D341Med (cell line): ENCODE measurements around the gene STAG3.
"Not testable (repeated sequence)": the region's sequence is repeated elsewhere in the genome, so short reads cannot be mapped to it uniquely, and the experiment has no call there.

Experiments
- DNase-seq: peaks from one replicate; pipeline ENCODE4 v3.0.0; 2012; ENCODE audit warnings: low spot score

The STAG3 gene

DNA sequence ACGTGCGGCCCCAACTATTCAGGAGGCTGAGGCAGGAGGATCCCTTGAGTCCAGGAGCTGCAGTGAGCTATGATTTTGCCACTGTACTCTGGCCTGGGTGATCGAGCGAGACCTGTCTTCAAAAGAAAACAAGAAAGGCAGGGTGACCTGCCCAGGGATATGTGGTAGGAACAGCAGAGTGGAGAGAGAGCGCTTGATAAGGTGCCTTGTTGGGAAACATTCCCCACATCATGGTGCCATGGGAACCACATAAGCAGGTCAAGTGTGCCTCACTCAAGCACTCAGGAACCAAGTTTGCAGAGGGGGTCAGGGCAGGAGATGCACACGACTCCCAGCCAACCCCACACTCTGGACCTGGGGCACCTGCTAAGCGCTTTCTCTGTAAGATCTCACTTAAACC lies 79.3 kb downstream of the STAG3 start:
- no peak for DNase-seq

DNA sequence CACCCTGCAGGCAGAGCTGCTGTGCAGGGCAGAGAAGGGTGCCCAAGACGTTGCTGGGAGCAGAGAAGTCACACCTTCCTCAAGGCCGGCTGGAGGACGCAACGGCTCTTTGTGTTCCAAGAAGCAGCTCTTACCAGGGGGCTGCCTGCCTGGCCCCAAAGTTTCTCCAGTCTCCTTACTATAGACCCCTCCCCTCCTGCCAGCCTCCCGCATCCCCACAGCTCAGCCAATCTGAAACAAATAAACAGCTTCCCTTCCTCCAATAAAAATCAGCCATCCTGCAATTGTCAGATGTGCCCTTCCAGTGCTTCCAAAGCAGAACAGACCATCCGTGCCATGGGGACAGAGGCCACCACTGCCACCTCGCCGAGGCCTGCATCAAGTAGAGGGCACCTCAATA lies 82.3 kb downstream of the STAG3 start:
- not testable (repeated sequence) for DNase-seq

DNA sequence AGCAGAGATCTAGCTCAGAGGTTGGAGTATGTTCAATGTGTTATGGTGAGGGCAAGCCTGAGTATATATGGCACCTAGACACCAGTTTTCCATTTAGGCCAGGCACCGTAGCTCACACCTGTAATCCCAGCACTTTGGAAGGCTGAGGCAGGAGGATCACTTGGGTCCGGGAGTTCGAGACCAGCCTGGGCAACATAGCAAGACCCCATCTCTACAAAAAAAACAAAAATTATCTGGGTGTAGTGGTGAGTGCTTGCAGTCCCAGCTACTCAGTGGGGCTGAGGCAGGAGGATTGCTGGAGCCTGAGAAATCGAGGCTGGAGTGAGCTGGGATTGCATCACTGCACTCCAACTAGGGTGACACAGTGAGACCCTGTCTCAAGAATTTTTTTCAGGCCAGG lies 85.2 kb downstream of the STAG3 start:
- not testable (repeated sequence) for DNase-seq
